Fibroblast of skin of left biceps (primary cell): ENCODE data around the gene BCKDK.

Source experiments
- DNase-seq, 2 experiments: peaks; one replicate each; pipeline ENCODE4 v3.0.0-alpha.2; 2013; ENCODE audit warnings: low read depth in 2 of 2

Gene BCKDK

GRCh38 chr16:31108035-31108793, at the start of gene BCKDK:
Gene BCKDK, plus strand, starts transcription at chr16:31108386. Its CDS starts 838 bp downstream, at chr16:31109224.
- peak; percentile 15 to 36 for DNase-seq

- DNase-seq, result no peak
Observed at GRCh38 chr16:31061126-31061812, 46.9 kb upstream of the BCKDK start.

GRCh38 chr16:31061813-31062440, 46.3 kb upstream of the BCKDK start:
- DNase-seq, result no peak

- DNase-seq, result no peak
Observed at GRCh38 chr16:31063495-31063842, 44.7 kb upstream of the BCKDK start.

- no peak for DNase-seq
Observed at GRCh38 chr16:31063843-31064611, 44.2 kb upstream of the BCKDK start.

GRCh38 chr16:31064882-31065461, 43.2 kb upstream of the BCKDK start:
- peak; percentile 81 to 86 for DNase-seq

- no peak for DNase-seq
Observed at GRCh38 chr16:31067342-31067741, 40.8 kb upstream of the BCKDK start.

- DNase-seq, result peak; percentile 66 to 68
Observed at GRCh38 chr16:31071861-31072260, 36.3 kb upstream of the BCKDK start.

- DNase-seq, result no peak
Observed at GRCh38 chr16:31072540-31073141, 35.5 kb upstream of the BCKDK start.

- DNase-seq, result peak; percentile 69 to 72
Observed at GRCh38 chr16:31073142-31073969, 34.8 kb upstream of the BCKDK start.

- DNase-seq, result peak; percentile 96 to 97
Observed at GRCh38 chr16:31073970-31074813, 34.0 kb upstream of the BCKDK start, which contains the start of the genes ZNF646 and ZNF668. Gene ZNF646, plus strand, starts transcription at chr16:31074422. Its CDS starts 1,903 bp downstream, at chr16:31076325. Gene ZNF668, minus strand, starts transcription at chr16:31074240. Its CDS starts 9,781 bp downstream, at chr16:31064459.

GRCh38 chr16:31074814-31075183, 33.4 kb upstream of the BCKDK start:
- no peak for DNase-seq

- DNase-seq, result no peak
Observed at GRCh38 chr16:31076319-31076718, 31.9 kb upstream of the BCKDK start.

- DNase-seq, result no peak
Observed at GRCh38 chr16:31077024-31077423, 31.2 kb upstream of the BCKDK start.

GRCh38 chr16:31077592-31078396, 30.4 kb upstream of the BCKDK start:
- no peak for DNase-seq

GRCh38 chr16:31078597-31079341, 29.4 kb upstream of the BCKDK start:
- no peak for DNase-seq

- no peak for DNase-seq
Observed at GRCh38 chr16:31079342-31079944, 28.7 kb upstream of the BCKDK start.
